Epidermal melanocyte (primary cell): ENCODE data around the gene HHLA2.
"Not testable (repeated sequence)": the region's sequence is repeated elsewhere in the genome, so short reads cannot be mapped to it uniquely, and the experiment has no call there.

Source experiments
- DNase-seq: peaks from one replicate; pipeline ENCODE4 v3.0.0; 2011; ENCODE audit warnings: low spot score; ENCODE audit not compliant: insufficient read length

HHLA2 gene

GRCh38 chr3:108296239-108296638, at the start of gene HHLA2:
TSS of gene HHLA2 (plus strand) at chr3:108296548. CDS start at chr3:108351814, 55,266 bp downstream.
- no peak for DNase-seq

- DNase-seq: no peak
Observed at GRCh38 chr3:108250626-108251025, 45.7 kb upstream of the HHLA2 start.

- no peak for DNase-seq
Observed at GRCh38 chr3:108251265-108251664, 45.1 kb upstream of the HHLA2 start.

- no peak for DNase-seq
Observed at GRCh38 chr3:108251844-108252243, 44.5 kb upstream of the HHLA2 start.

GRCh38 chr3:108255131-108255530, 41.2 kb upstream of the HHLA2 start:
- DNase-seq: no peak

GRCh38 chr3:108264534-108265298, 31.6 kb upstream of the HHLA2 start:
- DNase-seq: not testable (repeated sequence)

- not testable (repeated sequence) for DNase-seq
Observed at GRCh38 chr3:108268235-108268634, 28.1 kb upstream of the HHLA2 start.

- peak; percentile 23 for DNase-seq
Observed at GRCh38 chr3:108271626-108272025, 24.7 kb upstream of the HHLA2 start.

- not testable (repeated sequence) for DNase-seq
Observed at GRCh38 chr3:108279066-108279465, 17.3 kb upstream of the HHLA2 start.

GRCh38 chr3:108280476-108280875, 15.9 kb upstream of the HHLA2 start:
- DNase-seq: no peak

- DNase-seq: no peak
Observed at GRCh38 chr3:108281670-108282069, 14.7 kb upstream of the HHLA2 start.

GRCh38 chr3:108283006-108283405, 13.3 kb upstream of the HHLA2 start:
- no peak for DNase-seq

- no peak for DNase-seq
Observed at GRCh38 chr3:108283989-108284388, 12.4 kb upstream of the HHLA2 start.

- no peak for DNase-seq
Observed at GRCh38 chr3:108285176-108285575, 11.2 kb upstream of the HHLA2 start.

- DNase-seq: no peak
Observed at GRCh38 chr3:108287146-108287545, 9.2 kb upstream of the HHLA2 start.

GRCh38 chr3:108288193-108288592, 8.2 kb upstream of the HHLA2 start:
- not testable (repeated sequence) for DNase-seq

- DNase-seq: no peak
Observed at GRCh38 chr3:108289159-108289558, 7.2 kb upstream of the HHLA2 start.

- DNase-seq: no peak
Observed at GRCh38 chr3:108292450-108292849, 3.9 kb upstream of the HHLA2 start.

- no peak for DNase-seq
Observed at GRCh38 chr3:108292905-108293328, 3.4 kb upstream of the HHLA2 start.

GRCh38 chr3:108293858-108294257, 2.5 kb upstream of the HHLA2 start:
- DNase-seq: no peak

GRCh38 chr3:108295421-108296175, 750 bp upstream of the HHLA2 start:
- DNase-seq: no peak

- DNase-seq: no peak
Observed at GRCh38 chr3:108297647-108298046, 1.3 kb downstream of the HHLA2 start.

- no peak for DNase-seq
Observed at GRCh38 chr3:108298056-108298455, 1.7 kb downstream of the HHLA2 start.
